ENCODE results near the gene NSF.

DNA sequence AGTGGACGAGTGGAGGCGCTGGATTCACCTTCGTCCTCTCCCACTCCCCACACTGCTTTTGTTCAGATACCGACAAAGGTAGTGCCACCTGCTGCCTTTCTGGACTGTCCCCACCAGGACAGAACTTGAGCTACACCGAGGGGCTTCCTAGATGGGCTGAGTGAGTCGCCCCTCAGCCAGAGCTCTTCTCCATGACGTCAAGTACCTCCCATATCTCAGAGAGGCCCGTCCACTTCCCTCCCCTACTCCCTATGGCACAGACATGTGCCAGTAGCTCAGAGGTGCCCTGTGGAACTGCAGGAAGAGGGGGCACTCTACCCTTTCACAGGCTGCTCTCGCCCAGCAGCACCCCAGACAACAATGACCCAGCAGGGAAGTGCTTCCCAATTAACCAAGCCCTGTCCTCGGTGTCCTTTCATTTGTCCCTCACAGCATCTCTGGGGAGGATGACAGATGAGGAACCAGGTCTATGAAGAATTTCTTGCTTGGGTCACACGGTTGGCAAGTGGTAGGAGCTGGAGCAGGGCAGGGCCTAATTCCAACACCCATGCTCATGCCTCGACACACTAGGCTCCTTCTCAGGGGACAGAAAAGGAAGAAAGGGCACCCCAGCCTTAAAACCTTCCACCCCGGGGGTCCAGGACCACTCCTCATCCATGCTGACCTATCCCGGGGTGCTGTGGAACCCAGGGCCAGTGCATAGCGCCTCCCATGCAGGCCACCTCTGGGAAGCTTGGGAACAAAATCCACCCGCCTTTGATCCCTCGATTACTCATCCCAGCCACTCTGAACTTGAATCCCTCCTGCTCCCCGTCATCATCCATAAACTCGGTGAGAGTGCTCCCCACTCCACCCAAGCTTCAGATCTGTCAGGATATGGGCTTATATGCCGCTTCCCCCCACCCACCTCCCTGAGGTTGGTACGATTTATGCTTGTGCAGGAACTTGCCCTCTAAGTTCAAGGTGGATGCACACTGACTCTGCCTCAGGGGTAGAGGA lies 176.3 kb downstream of the NSF start:
- TF ChIP-seq, protein P1, sequence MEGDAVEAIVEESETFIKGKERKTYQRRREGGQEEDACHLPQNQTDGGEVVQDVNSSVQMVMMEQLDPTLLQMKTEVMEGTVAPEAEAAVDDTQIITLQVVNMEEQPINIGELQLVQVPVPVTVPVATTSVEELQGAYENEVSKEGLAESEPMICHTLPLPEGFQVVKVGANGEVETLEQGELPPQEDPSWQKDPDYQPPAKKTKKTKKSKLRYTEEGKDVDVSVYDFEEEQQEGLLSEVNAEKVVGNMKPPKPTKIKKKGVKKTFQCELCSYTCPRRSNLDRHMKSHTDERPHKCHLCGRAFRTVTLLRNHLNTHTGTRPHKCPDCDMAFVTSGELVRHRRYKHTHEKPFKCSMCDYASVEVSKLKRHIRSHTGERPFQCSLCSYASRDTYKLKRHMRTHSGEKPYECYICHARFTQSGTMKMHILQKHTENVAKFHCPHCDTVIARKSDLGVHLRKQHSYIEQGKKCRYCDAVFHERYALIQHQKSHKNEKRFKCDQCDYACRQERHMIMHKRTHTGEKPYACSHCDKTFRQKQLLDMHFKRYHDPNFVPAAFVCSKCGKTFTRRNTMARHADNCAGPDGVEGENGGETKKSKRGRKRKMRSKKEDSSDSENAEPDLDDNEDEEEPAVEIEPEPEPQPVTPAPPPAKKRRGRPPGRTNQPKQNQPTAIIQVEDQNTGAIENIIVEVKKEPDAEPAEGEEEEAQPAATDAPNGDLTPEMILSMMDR (conservative IDR thresholded peaks at IDR 0.05; ENCODE audit: low read length): no peak
- TF ChIP-seq EZH2phosphoT487 (IDR thresholded peaks at IDR 0.05; ENCODE audit: borderline replicate concordance, low read depth, low read length): no peak
